Activated CD4-positive, alpha-beta memory T cell treated with anti-CD3 and anti-CD28 coated beads, Interleukin-2, amount 10 ng/mL, durations not matched to agents 7 days and 5 days (primary cell): ENCODE measurements around the gene TNNC2. TPM values are rescaled to one million over a fixed set of nuclear protein-coding genes. Genes with fewer than 3 reads are reported as not detected.
"Not testable (repeated sequence)": the region's sequence is repeated elsewhere in the genome, so short reads cannot be mapped to it uniquely, and the experiment has no call there.

Source experiments
- CTCF ChIA-PET: fragments of 350-600 bp; sonication (Branson Sonifier 250); formaldehyde crosslinking; loops from one replicate; lab custom pipeline; 2021; ENCODE audit warnings: antibody characterized with exemption, inconsistent platforms; lab: Charles Lee
- POLR2A ChIA-PET: fragments of 350-600 bp; sonication (Branson Sonifier 250); formaldehyde crosslinking; loops from one replicate; lab custom pipeline; 2021; ENCODE audit warnings: antibody characterized with exemption; lab: Charles Lee
- DNase-seq: peaks from one replicate; pipeline ENCODE4 v3.0.0-alpha.2; 2020
- H3K27ac Mint-ChIP-seq: one replicate; pipeline ENCODE4 v1.8.0; 2021; ENCODE audit warnings: mild to moderate bottlenecking, mixed read lengths
- H3K27me3 Mint-ChIP-seq: one replicate; pipeline ENCODE4 v1.8.0; 2021; ENCODE audit warnings: mixed read lengths
- H3K36me3 Mint-ChIP-seq: one replicate; pipeline ENCODE4 v1.8.0; 2021; ENCODE audit warnings: low read depth, mixed read lengths
- H3K4me1 Mint-ChIP-seq: one replicate; pipeline ENCODE4 v1.8.0; 2021; ENCODE audit warnings: mixed read lengths
- H3K4me3 Mint-ChIP-seq: one replicate; pipeline ENCODE4 v1.8.0; 2021; ENCODE audit warnings: mild to moderate bottlenecking, mixed read lengths
- H3K9me3 Mint-ChIP-seq: one replicate; pipeline ENCODE4 v1.8.0; 2021; ENCODE audit warnings: mixed read lengths
- total RNA-seq, 2 experiments: library from RNA; stranded (reverse); gene quantifications; one replicate each; pipeline ENCODE4 v1.2.3, GENCODE V29; 2021

Gene TNNC2
- total RNA-seq: not detected

- H3K27ac Mint-ChIP-seq: no peak within 1 kb of the TSS
- POLR2A ChIA-PET: interaction anchor here (2.0 to 3.6 kb wide), 2 partner anchors 10 to 144 kb away, joined by 6 to 15 read pairs; partner anchors contain the start of gene ZNF335
- H3K9me3 Mint-ChIP-seq: no peaks in the 10 kb centered on the region
- H3K36me3 Mint-ChIP-seq: no peaks in the 10 kb centered on the region
- DNase-seq: no peak
- peaks cover 16% of the 10 kb centered on the region for H3K4me1 Mint-ChIP-seq
- CTCF ChIA-PET: interaction anchor here (1.0 kb wide), 1 partner anchor 29 kb away, joined by 3 read pairs; no protein-coding TSS in a partner anchor
- H3K4me3 Mint-ChIP-seq: no peak within 1 kb of the TSS
- peaks cover 33% of the 10 kb centered on the region for H3K27me3 Mint-ChIP-seq
Observed at GRCh38 chr20:45827030-45827652, at the start of gene TNNC2. TNNC2 (minus strand) TSS chr20:45827312; CDS start chr20:45827248, 64 bp downstream.

DNA sequence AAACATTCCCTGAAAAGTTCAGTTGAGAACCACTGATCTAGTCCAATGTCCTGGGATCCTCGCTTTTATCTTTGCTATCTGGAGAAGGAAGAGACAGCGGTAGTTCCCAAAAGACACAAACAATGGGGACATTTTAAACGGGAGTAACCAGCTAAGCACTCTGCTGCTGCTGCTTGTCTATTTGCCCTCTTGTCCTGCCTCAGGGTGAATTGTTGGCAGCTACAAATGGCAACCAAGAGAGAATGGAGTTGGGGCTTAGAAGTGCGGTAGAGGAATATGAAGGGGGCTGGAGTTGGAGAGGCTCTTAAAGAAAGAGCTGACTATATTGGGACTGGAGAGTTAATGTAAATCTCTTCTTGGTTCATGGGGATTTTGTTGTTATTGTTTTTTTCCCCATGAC is 47.5 kb upstream of the TNNC2 start:
- H3K27me3 Mint-ChIP-seq: no peaks in the 10 kb centered on the region
- ChIA-PET POLR2A (interaction anchor here (1.5 kb wide), 1 partner anchor 17 kb away, joined by 5 read pairs; the partner anchor contains the start of genes ACOT8 and ZSWIM3), CTCF (interaction anchor here (0.7 to 1.2 kb wide), 2 partner anchors 11 to 104 kb away, joined by 4 to 7 read pairs; no protein-coding TSS in a partner anchor)
- no peak for DNase-seq
- peaks cover 8% of the 10 kb centered on the region for H3K36me3 Mint-ChIP-seq
- H3K4me3 Mint-ChIP-seq: no peak overlapping the region
- no peaks in the 10 kb centered on the region for H3K9me3 Mint-ChIP-seq
- H3K4me1 Mint-ChIP-seq: no peaks in the 10 kb centered on the region
- H3K27ac Mint-ChIP-seq: no peak overlapping the region

- CTCF ChIA-PET: interaction anchor here (0.7 to 1.2 kb wide), 2 partner anchors 11 to 103 kb away, joined by 4 to 7 read pairs; no protein-coding TSS in a partner anchor
- H3K27me3 Mint-ChIP-seq: not testable (repeated sequence)
Observed at GRCh38 chr20:45874104-45874481, 47.0 kb upstream of the TNNC2 start.

GRCh38 chr20:45873409-45874103 is 46.4 kb upstream of the TNNC2 start:
- no peaks in the 10 kb centered on the region for H3K9me3 Mint-ChIP-seq
- no peak overlapping the region for H3K27ac Mint-ChIP-seq
- H3K4me3 Mint-ChIP-seq: no peak overlapping the region
- no peaks in the 10 kb centered on the region for H3K4me1 Mint-ChIP-seq
- CTCF ChIA-PET: interaction anchor here (0.8 to 1.2 kb wide), 2 partner anchors 11 to 12 kb away, joined by 3 to 7 read pairs; no protein-coding TSS in a partner anchor
- no peaks in the 10 kb centered on the region for H3K27me3 Mint-ChIP-seq
- POLR2A ChIA-PET: interaction anchor here (1.5 to 2.2 kb wide), 3 partner anchors 8 to 16 kb away, joined by 5 to 12 read pairs (median 8); partner anchors contain the start of genes ACOT8, ZSWIM1 and ZSWIM3
- H3K36me3 Mint-ChIP-seq: peaks cover 8% of the 10 kb centered on the region
- no peak for DNase-seq

More at GRCh38 chr20:45874104-45874481, 47.0 kb upstream of the TNNC2 start:
- not testable (repeated sequence) for DNase-seq, H3K4me1 Mint-ChIP-seq, H3K27ac Mint-ChIP-seq, H3K4me3 Mint-ChIP-seq, H3K36me3 Mint-ChIP-seq, H3K9me3 Mint-ChIP-seq
- POLR2A ChIA-PET: interaction anchor here (1.5 kb wide), 1 partner anchor 17 kb away, joined by 5 read pairs; the partner anchor contains the start of genes ACOT8 and ZSWIM3

DNA sequence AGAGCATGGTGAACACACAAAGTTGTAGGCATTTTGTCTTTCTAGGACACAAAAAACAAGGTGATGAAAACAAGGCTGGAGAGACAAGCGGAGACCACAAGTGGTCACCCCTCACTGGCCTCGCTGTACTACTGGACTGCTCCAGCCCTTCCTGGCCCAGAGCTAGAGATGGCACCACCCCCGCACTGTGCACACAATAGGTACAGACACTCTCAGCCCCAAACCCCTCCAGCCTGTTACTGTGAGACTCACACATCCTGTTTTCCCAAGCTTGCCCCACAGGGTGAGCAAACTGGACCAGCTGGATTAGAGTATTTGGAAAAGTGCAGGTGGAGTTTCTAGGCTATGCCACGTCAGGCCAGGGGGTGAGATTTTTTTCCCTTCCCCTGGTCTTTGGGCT is 45.5 kb upstream of the TNNC2 start:
- no peak overlapping the region for H3K4me3 Mint-ChIP-seq
- H3K9me3 Mint-ChIP-seq: no peaks in the 10 kb centered on the region
- H3K4me1 Mint-ChIP-seq: no peaks in the 10 kb centered on the region
- CTCF ChIA-PET: no interaction called here
- no peak for DNase-seq
- no peak overlapping the region for H3K27ac Mint-ChIP-seq
- no peaks in the 10 kb centered on the region for H3K27me3 Mint-ChIP-seq
- POLR2A ChIA-PET: interaction anchor here (2.1 to 2.2 kb wide), 2 partner anchors 9 to 15 kb away, joined by 8 to 12 read pairs; partner anchors contain the start of genes ACOT8, ZSWIM1 and ZSWIM3
- peaks cover 8% of the 10 kb centered on the region for H3K36me3 Mint-ChIP-seq

GRCh38 chr20:45867819-45868176 is 40.7 kb upstream of the TNNC2 start:
- Mint-ChIP-seq H3K27ac (no peak overlapping the region), H3K36me3 (peaks cover 8% of the 10 kb centered on the region), H3K27me3 (no peaks in the 10 kb centered on the region), H3K4me1 (no peaks in the 10 kb centered on the region), H3K4me3 (no peak overlapping the region), H3K9me3 (no peaks in the 10 kb centered on the region)
- no peak for DNase-seq
- ChIA-PET POLR2A (interaction anchor here (1.0 kb wide), 1 partner anchor 11 kb away, joined by 4 read pairs; no protein-coding TSS in a partner anchor), CTCF (interaction anchor here (1.9 kb wide), 1 partner anchor 68 kb away, joined by 6 read pairs; no protein-coding TSS in a partner anchor)

- Mint-ChIP-seq H3K36me3 (peaks cover 6% of the 10 kb centered on the region), H3K27ac (no peak overlapping the region), H3K9me3 (no peaks in the 10 kb centered on the region), H3K27me3 (no peaks in the 10 kb centered on the region), H3K4me1 (no peaks in the 10 kb centered on the region), H3K4me3 (no peak overlapping the region)
- POLR2A ChIA-PET: interaction anchor here (1.0 kb wide), 1 partner anchor 11 kb away, joined by 4 read pairs; no protein-coding TSS in a partner anchor
- no peak for DNase-seq
- CTCF ChIA-PET: interaction anchor here (1.9 kb wide), 1 partner anchor 68 kb away, joined by 6 read pairs; no protein-coding TSS in a partner anchor
Observed at GRCh38 chr20:45867136-45867818, 40.2 kb upstream of the TNNC2 start.

GRCh38 chr20:45866454-45866853 is 39.3 kb upstream of the TNNC2 start:
- Mint-ChIP-seq H3K36me3 (peaks cover 6% of the 10 kb centered on the region), H3K9me3 (no peaks in the 10 kb centered on the region), H3K4me1 (no peaks in the 10 kb centered on the region), H3K27ac (no peak overlapping the region), H3K27me3 (no peaks in the 10 kb centered on the region), H3K4me3 (no peak overlapping the region)
- ChIA-PET CTCF (interaction anchor here (0.7 to 1.9 kb wide), 5 partner anchors 12 to 696 kb away, joined by 3 to 6 read pairs (median 3); no protein-coding TSS in a partner anchor), POLR2A (no interaction called here)
- DNase-seq: no peak

DNA sequence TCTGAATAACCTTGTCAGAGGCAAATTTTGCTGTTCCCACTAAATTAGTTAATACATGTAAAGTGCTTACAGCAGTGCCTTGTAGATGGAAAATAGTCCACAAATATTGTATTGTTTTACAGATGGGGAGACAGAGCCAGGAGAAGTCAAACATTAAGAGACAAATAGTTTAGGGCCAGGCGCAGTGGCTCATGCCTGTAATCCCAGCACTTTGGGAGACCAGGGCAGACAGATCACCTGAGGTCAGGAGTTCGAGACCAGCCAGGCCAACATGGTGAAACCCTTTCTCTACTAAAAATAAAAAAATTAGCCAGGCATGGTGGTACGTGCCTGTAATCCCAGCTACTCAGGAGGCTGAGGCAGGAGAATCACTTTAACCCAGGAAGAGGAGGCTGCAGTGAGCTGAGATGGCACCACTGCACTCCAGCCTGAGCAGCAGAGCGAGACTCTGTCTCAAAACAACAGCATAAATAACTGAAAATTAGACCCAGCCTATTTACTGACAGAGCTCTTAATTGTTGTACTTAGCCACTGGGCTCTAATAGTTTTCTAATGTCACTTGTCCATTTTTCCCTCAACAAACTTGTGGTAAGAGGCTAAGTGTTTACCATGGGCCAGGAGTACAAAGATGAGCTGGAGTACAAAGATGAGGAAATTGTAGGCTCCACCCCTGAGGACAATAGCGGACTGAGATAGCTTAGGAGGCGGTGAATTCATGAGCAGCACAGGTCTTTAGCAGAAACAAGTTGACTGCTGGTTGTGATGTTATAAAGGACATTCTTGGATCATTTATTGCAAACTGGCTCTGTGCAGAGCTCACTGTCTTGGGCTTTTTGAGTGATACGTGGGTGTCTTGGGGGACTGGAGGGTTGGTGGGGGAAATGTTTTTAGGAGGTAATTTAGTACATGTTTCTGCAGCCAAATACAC is 36.7 kb upstream of the TNNC2 start:
- POLR2A ChIA-PET: interaction anchor here (0.9 to 1.7 kb wide), 2 partner anchors 17 to 67 kb away, joined by 3 to 5 read pairs; partner anchors contain the start of gene ZSWIM1
- H3K27me3 Mint-ChIP-seq: no peaks in the 10 kb centered on the region
- CTCF ChIA-PET: no interaction called here
- H3K36me3 Mint-ChIP-seq: peaks cover 14% of the 10 kb centered on the region
- H3K4me3 Mint-ChIP-seq: no peak overlapping the region
- peaks cover 14% of the 10 kb centered on the region for H3K4me1 Mint-ChIP-seq
- H3K27ac Mint-ChIP-seq: no peak overlapping the region
- DNase-seq: no peak
- no peaks in the 10 kb centered on the region for H3K9me3 Mint-ChIP-seq

DNA sequence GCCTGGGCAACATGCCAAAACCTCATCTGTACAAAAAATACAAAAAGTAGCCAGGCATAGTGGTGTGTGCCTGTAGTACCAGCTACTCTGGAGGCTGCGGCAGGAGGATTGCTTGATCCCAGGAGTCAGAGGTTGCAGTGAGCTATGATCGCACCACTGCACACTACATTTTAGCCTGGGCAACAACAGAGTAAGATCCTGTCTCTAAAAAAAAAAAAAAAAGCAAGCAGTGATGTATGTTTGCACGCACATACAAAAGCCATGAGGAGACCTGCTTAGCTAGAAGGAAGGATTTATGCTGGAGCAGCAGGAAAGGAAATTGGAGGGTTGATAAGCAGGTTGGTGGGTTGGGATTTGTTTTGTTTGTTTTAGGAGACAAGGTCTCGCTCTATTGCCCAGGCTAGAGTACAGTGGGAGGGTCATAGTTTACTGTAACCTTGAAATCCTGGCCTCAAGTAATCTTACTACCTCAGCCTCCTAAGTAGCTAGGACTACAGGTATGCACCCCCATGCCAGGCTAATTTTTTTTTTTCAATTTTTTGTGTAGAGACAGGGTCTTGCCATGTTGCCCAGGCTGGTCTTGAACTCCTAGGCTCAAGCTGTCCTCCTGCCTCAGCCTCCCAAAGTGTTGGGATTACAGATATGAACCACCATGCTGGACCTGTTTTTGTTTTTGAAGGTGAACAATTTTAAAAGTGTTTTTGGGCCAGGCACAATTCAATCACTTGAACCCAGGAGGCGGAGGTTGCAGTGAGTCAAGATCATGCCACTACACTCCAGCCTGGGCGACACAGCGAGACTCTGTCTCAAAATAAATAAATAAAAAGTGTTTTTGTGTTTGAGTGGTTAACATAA is 34.3 kb upstream of the TNNC2 start:
- no peak for DNase-seq
- H3K4me3 Mint-ChIP-seq: no peak overlapping the region
- peaks cover 18% of the 10 kb centered on the region for H3K36me3 Mint-ChIP-seq
- POLR2A ChIA-PET: interaction anchor here (1.3 to 1.4 kb wide), 2 partner anchors 20 to 73 kb away, joined by 5 to 7 read pairs; partner anchors contain the start of genes PCIF1 and ZSWIM1
- CTCF ChIA-PET: interaction anchor here (1.1 kb wide), 1 partner anchor 126 kb away, joined by 3 read pairs; no protein-coding TSS in a partner anchor
- H3K4me1 Mint-ChIP-seq: peaks cover 32% of the 10 kb centered on the region
- H3K27ac Mint-ChIP-seq: no peak overlapping the region
- no peaks in the 10 kb centered on the region for H3K27me3 Mint-ChIP-seq
- H3K9me3 Mint-ChIP-seq: no peaks in the 10 kb centered on the region
